ENCODE results near the gene MRS2. TPM values are rescaled to one million over a fixed set of nuclear protein-coding genes. Genes with fewer than 3 reads are reported as not detected.

The MRS2 gene
- total RNA-seq, 1 donor from 2014 or later = 43.2 TPM

DNA sequence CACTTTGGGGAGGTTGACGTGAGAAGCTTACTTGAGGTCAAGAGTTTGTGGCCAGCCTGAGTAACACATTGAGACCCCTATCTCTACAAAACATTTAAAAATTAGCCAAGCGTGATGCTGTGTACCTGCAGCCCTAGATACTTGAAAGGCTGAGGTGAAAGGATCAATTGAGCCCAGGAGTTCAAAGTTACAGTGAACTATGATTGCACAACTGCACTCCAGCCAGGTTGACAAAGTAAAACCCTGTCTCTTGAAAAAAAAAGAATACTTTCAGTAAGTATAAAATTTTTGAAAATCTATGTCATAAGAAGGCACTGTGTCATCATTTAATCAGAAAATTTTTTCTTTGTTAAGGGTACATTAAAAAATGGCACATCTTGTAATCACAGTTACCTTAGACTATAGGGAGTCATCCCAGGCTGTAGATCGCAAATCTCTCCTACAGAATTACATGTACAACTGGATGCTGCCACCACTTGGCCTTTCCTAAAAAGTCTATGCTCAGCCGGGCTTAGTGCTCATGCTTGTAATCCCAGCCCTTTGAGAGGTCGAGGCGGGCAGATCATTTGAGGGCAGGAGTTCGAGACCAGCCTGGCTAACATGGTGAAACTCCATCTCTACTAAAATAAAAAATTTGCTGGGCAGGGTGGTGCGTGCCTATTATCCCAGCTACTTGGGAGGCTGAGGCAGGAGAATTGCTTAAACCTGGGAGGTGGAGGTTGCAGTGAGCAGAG, 17.0 kb upstream of the MRS2 start:
- no peak for DNase-seq (ENCODE audit: extremely low spot score, unreplicated experiment)
- no peaks in the 10 kb centered on the region for H3K27me3 Mint-ChIP-seq
- peaks cover 9% of the 10 kb centered on the region for H3K4me1 Mint-ChIP-seq (ENCODE audit: unreplicated experiment)
- H3K4me3 Mint-ChIP-seq = no peak overlapping the region
- H3K9me3 Mint-ChIP-seq = no peaks in the 10 kb centered on the region
- H3K27ac Mint-ChIP-seq = no peak overlapping the region
- H3K36me3 Mint-ChIP-seq = no peaks in the 10 kb centered on the region
- TF ChIP-seq CTCF (conservative IDR thresholded peaks at IDR 0.05) = no peak

DNA sequence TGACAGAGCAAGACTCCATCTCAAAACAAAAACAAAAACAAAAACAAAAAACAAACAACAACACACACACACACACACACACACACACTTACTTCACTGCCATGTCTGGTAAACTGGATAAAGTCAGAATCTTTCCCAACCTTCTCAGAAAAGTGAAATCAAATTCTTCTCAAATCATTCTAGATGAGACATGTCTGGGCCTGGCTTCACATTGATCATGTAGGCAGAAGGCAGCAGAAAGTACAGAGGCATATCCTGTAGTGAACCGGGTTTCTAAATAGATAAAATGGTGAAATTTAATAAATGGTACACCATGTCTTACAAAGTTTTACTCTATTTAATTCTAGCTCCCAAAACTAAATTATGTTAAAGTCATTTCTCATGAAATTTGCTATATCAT, 14.9 kb upstream of the MRS2 start:
- H3K4me1 Mint-ChIP-seq (ENCODE audit: unreplicated experiment) = peaks cover 9% of the 10 kb centered on the region
- TF ChIP-seq CTCF (conservative IDR thresholded peaks at IDR 0.05) = no peak
- no peak overlapping the region for H3K27ac Mint-ChIP-seq
- no peak for DNase-seq (ENCODE audit: extremely low spot score, unreplicated experiment)
- no peaks in the 10 kb centered on the region for H3K27me3 Mint-ChIP-seq
- no peaks in the 10 kb centered on the region for H3K9me3 Mint-ChIP-seq
- H3K36me3 Mint-ChIP-seq = no peaks in the 10 kb centered on the region
- no peak overlapping the region for H3K4me3 Mint-ChIP-seq

- TF ChIP-seq CTCF (conservative IDR thresholded peaks at IDR 0.05) = no peak
- no peaks in the 10 kb centered on the region for H3K36me3 Mint-ChIP-seq
- no peak for DNase-seq (ENCODE audit: extremely low spot score, unreplicated experiment)
- no peak overlapping the region for H3K27ac Mint-ChIP-seq
- peaks cover 6% of the 10 kb centered on the region for H3K4me1 Mint-ChIP-seq (ENCODE audit: unreplicated experiment)
- H3K9me3 Mint-ChIP-seq = peaks cover under 1% of the 10 kb centered on the region
- H3K4me3 Mint-ChIP-seq = no peak overlapping the region
- no peaks in the 10 kb centered on the region for H3K27me3 Mint-ChIP-seq
Observed at GRCh38 chr6:24391208-24391607, 11.5 kb upstream of the MRS2 start.

GRCh38 chr6:24391756-24392405, 10.9 kb upstream of the MRS2 start:
- H3K4me3 Mint-ChIP-seq = no peak overlapping the region
- peaks cover 5% of the 10 kb centered on the region for H3K9me3 Mint-ChIP-seq
- H3K4me1 Mint-ChIP-seq (ENCODE audit: unreplicated experiment) = peaks cover 6% of the 10 kb centered on the region
- no peak overlapping the region for H3K27ac Mint-ChIP-seq
- no peak for DNase-seq (ENCODE audit: extremely low spot score, unreplicated experiment)
- no peak for TF ChIP-seq CTCF (conservative IDR thresholded peaks at IDR 0.05)
- H3K36me3 Mint-ChIP-seq = no peaks in the 10 kb centered on the region
- no peaks in the 10 kb centered on the region for H3K27me3 Mint-ChIP-seq

GRCh38 chr6:24394061-24394779, 8.5 kb upstream of the MRS2 start:
- Mint-ChIP-seq H3K36me3 (no peaks in the 10 kb centered on the region), H3K4me3 (no peak overlapping the region), H3K9me3 (peaks cover 5% of the 10 kb centered on the region), H3K27me3 (peaks cover 8% of the 10 kb centered on the region), H3K4me1 (ENCODE audit: unreplicated experiment) (no peaks in the 10 kb centered on the region), H3K27ac (no peak overlapping the region)
- no peak for DNase-seq (ENCODE audit: extremely low spot score, unreplicated experiment)
- no peak for TF ChIP-seq CTCF (conservative IDR thresholded peaks at IDR 0.05)
